Suprapubic skin (tissue), 4 donors: ENCODE data around the gene GSTO2. TPM values are rescaled to one million over a fixed set of nuclear protein-coding genes. Genes with fewer than 3 reads are reported as not detected.

Experiments
- DNase-seq, 2 donors: peaks; one replicate each; pipeline ENCODE4 v3.0.0-alpha.2; 2019; ENCODE audit warnings: low spot score in 2 of 2
- H3K27ac ChIP-seq: fragments of 200-600 bp; sonication (generic); one replicate; pipeline ENCODE4 v1.5.1; 2019
- H3K27me3 ChIP-seq: fragments of 200-600 bp; sonication (generic); one replicate; pipeline ENCODE4 v1.5.1; 2019
- H3K36me3 ChIP-seq: fragments of 200-600 bp; sonication (generic); one replicate; pipeline ENCODE4 v1.5.1; 2019
- H3K4me1 ChIP-seq: fragments of 200-600 bp; sonication (generic); one replicate; pipeline ENCODE4 v1.5.1; 2019
- H3K4me3 ChIP-seq: fragments of 200-600 bp; sonication (generic); one replicate; pipeline ENCODE4 v1.5.1; 2019; ENCODE audit warnings: mild to moderate bottlenecking
- H3K9me3 ChIP-seq: fragments of 200-600 bp; sonication (generic); one replicate; pipeline ENCODE4 v1.5.1; 2019
- EP300 ChIP-seq: sonication (generic); formaldehyde crosslinking; IDR thresholded peaks from one replicate; pipeline ENCODE4 v1.6.1; 2017; ENCODE audit warnings: antibody characterized with exemption
- POLR2A ChIP-seq, 2 donors: fragments of 450-650 bp; IDR thresholded peaks; one replicate each; pipeline ENCODE4 v1.6.1; 2017; ENCODE audit warnings: antibody characterized with exemption in 2 of 2, mild to moderate bottlenecking in 2 of 2, moderate library complexity in 2 of 2
- POLR2AphosphoS5 ChIP-seq, 3 donors: sonication (generic); formaldehyde crosslinking; IDR thresholded peaks; one replicate each; pipeline ENCODE4 v1.6.1; 2017; ENCODE audit warnings: antibody characterized with exemption in 3 of 3
- WGBS: methylation state at CpG from one replicate; pipeline ENCODE4 v1.1.5; 2018; 5-methylcytosine and 5-hydroxymethylcytosine counted together
- total RNA-seq, 4 donors: library from RNA; depleted of rRNA; stranded (reverse); fragments of >200 nt; gene quantifications; one replicate each; pipeline ENCODE4 v1.1.0, GENCODE V29; 2016
- TF ChIP-seq, protein P1 (sequence below), 2 donors: fragments of 200-600 bp in 1 of 2; fragments of 450-650 bp in 1 of 2; sonication (generic) in 1 of 2; IDR thresholded peaks; one replicate each; pipeline ENCODE4 v1.5.1; 2016 to 2019; ENCODE audit warnings: antibody characterized with exemption in 2 of 2, mild to moderate bottlenecking in 1 of 2, moderate library complexity in 1 of 2

GSTO2 gene
- total RNA-seq, 4 donors from 2014 or later, result 19.0 to 35.5 (median 25.4) TPM

DNA sequence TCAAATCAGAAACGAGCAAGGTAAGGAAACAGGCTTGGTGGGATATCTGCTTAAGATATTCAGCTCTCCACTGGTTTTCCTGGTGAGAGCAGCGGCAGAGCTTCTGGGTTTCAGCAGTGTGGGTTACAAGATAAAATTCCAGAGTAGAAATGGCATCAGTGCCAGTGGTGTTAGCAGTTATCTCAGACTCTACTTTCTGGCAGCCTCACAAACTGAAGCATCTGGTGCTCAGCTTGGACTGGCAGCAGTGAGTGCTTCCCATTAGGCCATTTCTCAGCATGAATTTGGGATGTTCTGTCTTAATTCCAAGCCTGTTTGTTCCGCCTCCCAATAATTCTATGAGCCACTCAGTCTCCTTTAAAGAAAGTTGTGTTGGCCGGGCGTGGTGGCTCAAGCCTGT lies 6.9 kb upstream of the GSTO2 start:
- TF ChIP-seq, protein P1, sequence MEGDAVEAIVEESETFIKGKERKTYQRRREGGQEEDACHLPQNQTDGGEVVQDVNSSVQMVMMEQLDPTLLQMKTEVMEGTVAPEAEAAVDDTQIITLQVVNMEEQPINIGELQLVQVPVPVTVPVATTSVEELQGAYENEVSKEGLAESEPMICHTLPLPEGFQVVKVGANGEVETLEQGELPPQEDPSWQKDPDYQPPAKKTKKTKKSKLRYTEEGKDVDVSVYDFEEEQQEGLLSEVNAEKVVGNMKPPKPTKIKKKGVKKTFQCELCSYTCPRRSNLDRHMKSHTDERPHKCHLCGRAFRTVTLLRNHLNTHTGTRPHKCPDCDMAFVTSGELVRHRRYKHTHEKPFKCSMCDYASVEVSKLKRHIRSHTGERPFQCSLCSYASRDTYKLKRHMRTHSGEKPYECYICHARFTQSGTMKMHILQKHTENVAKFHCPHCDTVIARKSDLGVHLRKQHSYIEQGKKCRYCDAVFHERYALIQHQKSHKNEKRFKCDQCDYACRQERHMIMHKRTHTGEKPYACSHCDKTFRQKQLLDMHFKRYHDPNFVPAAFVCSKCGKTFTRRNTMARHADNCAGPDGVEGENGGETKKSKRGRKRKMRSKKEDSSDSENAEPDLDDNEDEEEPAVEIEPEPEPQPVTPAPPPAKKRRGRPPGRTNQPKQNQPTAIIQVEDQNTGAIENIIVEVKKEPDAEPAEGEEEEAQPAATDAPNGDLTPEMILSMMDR (IDR thresholded peaks at IDR 0.05), result no peak
- TF ChIP-seq POLR2AphosphoS5 (IDR thresholded peaks at IDR 0.05), result no peak
- no peak for TF ChIP-seq EP300
- TF ChIP-seq POLR2A (IDR thresholded peaks at IDR 0.05), result no peak
- Histone ChIP-seq H3K4me3 (no peak overlapping the region), H3K4me1 (peaks cover 42% of the 10 kb centered on the region), H3K9me3 (no peaks in the 10 kb centered on the region), H3K27me3 (no peaks in the 10 kb centered on the region), H3K36me3 (peaks cover 79% of the 10 kb centered on the region), H3K27ac (no peak overlapping the region)
- WGBS, result 83% methylated on average over 5 of the region's 5 CpGs
- no peak for DNase-seq

GRCh38 chr10:104264783-104265182 lies 4.2 kb upstream of the GSTO2 start:
- H3K4me1 ChIP-seq, result peaks cover 38% of the 10 kb centered on the region
- H3K36me3 ChIP-seq, result peaks cover 70% of the 10 kb centered on the region
- H3K4me3 ChIP-seq, result no peak overlapping the region
- TF ChIP-seq POLR2A (IDR thresholded peaks at IDR 0.05) (no peak), POLR2AphosphoS5 (IDR thresholded peaks at IDR 0.05) (no peak), EP300 (no peak)
- TF ChIP-seq, protein P1 (IDR thresholded peaks at IDR 0.05), result no peak
- H3K27me3 ChIP-seq, result no peaks in the 10 kb centered on the region
- DNase-seq, result no peak
- WGBS, result 93% methylated on average over 5 of the region's 5 CpGs
- H3K9me3 ChIP-seq, result no peaks in the 10 kb centered on the region
- H3K27ac ChIP-seq, result no peak overlapping the region

DNA sequence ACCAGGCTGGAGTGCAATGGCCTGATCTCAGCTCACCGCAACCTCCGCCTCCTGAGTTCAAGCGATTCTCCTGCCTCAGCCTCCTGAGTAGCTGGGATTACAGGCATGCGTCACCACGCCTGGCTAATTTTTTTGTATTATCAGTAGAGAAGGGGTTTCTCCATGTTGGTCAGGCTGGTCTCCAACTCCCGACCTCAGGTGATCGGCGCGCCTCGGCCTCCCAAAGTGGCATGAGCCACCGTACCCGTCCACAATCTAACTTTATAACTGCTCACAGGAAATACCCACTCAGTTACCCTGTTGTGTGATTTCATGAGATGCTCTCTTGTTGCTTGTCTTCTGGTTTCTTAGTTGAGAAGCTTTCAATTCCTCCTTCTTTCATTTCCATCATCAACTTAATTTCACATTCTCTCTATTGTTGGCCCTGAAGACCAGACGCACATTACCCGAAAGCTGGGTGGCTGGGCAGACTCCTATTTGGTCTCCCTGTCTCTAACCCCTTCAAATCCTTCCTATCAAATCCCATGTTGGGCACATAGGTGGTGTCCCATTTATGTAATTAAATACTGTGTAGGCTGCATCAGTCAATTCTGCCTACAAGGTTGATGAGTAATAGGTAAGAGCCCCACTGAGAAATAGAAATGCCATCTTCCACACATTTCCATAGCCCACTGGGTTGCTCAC lies 1.1 kb upstream of the GSTO2 start:
- H3K27me3 ChIP-seq, result no peaks in the 10 kb centered on the region
- H3K4me3 ChIP-seq, result peak overlapping the region; percentile 89
- H3K4me1 ChIP-seq, result peaks cover 21% of the 10 kb centered on the region
- WGBS, result 89% methylated on average over 14 of the region's 14 CpGs
- H3K27ac ChIP-seq, result peak overlapping the region; percentile 94
- no peak for TF ChIP-seq EP300
- TF ChIP-seq, protein P1 (IDR thresholded peaks at IDR 0.05), result no peak
- no peak for TF ChIP-seq POLR2AphosphoS5 (IDR thresholded peaks at IDR 0.05)
- no peak for DNase-seq
- H3K36me3 ChIP-seq, result peaks cover 43% of the 10 kb centered on the region
- H3K9me3 ChIP-seq, result no peaks in the 10 kb centered on the region

DNA sequence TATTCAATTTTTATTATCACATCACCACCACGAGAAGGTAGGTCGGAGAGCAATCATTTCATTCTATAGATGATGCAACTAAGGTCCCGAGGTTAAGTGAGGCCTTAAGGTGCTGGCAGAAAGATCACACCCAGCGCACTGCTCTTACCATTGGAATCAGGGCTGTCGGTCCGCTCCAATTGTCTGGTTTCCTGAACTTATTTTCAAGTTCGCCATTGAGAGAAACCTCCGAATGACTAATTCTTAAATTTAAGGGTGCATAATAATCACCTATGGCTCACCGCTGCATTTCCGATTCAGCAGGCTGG lies 625 bp upstream of the GSTO2 start:
- peaks cover 38% of the 10 kb centered on the region for H3K36me3 ChIP-seq
- no peaks in the 10 kb centered on the region for H3K9me3 ChIP-seq
- WGBS, result 17% methylated on average over 10 of the region's 10 CpGs
- TF ChIP-seq POLR2A (IDR thresholded peaks at IDR 0.05) (no peak), POLR2AphosphoS5 (IDR thresholded peaks at IDR 0.05) (no peak), EP300 (no peak)
- TF ChIP-seq, protein P1 (IDR thresholded peaks at IDR 0.05), result no peak
- peak overlapping the region; percentile 94 for H3K27ac ChIP-seq
- no peaks in the 10 kb centered on the region for H3K27me3 ChIP-seq
- no peak for DNase-seq
- H3K4me1 ChIP-seq, result peaks cover 21% of the 10 kb centered on the region
- peak overlapping the region; percentile 89 for H3K4me3 ChIP-seq

- H3K27me3 ChIP-seq, result peaks cover 6% of the 10 kb centered on the region
- peaks cover 20% of the 10 kb centered on the region for H3K4me1 ChIP-seq
- H3K36me3 ChIP-seq, result no peaks in the 10 kb centered on the region
- TF ChIP-seq, protein P1 (IDR thresholded peaks at IDR 0.05), result no peak
- TF ChIP-seq POLR2A (IDR thresholded peaks at IDR 0.05) (no peak), EP300 (no peak), POLR2AphosphoS5 (IDR thresholded peaks at IDR 0.05) (no peak)
- no peak overlapping the region for H3K27ac ChIP-seq
- H3K4me3 ChIP-seq, result no peak overlapping the region
- no peaks in the 10 kb centered on the region for H3K9me3 ChIP-seq
- 70% methylated on average over 1 of the region's 1 CpG for WGBS
- DNase-seq, result no peak
These were observed 4.3 kb downstream of the GSTO2 start for GRCh38 chr10:104273286-104273685.
